ENCODE measurements around the gene RNF111. TPM values are rescaled to one million over a fixed set of nuclear protein-coding genes. Genes with fewer than 3 reads are reported as not detected.

Gene RNF111
- total and polyA plus RNA-seq, 2 donors (not counting 1 experiment from before 2014, with no cell fraction given), result 19.3 to 20.9 TPM

GRCh38 chr15:59008086-59008485 is 20.6 kb downstream of the RNF111 start:
- H4K20me1 ChIP-seq (ENCODE audit: control insufficient read depth, extremely low read depth, insufficient read depth, low read length), result no peaks in the 10 kb centered on the region
- H2AFZ ChIP-seq (ENCODE audit: low read length), result no peak overlapping the region
- peaks cover 45% of the 10 kb centered on the region for H3K79me2 ChIP-seq (ENCODE audit: control insufficient read depth, insufficient read depth, low read length)
- H3K4me1 ChIP-seq (ENCODE audit: control insufficient read depth, extremely low read depth, insufficient read depth, low read length), result no peaks in the 10 kb centered on the region
- H3K36me3 ChIP-seq (ENCODE audit: control insufficient read depth, insufficient read depth, low read length), result no peaks in the 10 kb centered on the region
- TF ChIP-seq CTCF (conservative IDR thresholded peaks at IDR 0.05 in 1 of 2, IDR thresholded peaks at IDR 0.05 in 1 of 2; ENCODE audit: low read depth in 1 of 2, low read length in 2 of 2) (no peak), EZH2 (IDR thresholded peaks at IDR 0.05; ENCODE audit: low read length, missing control alignments) (no peak)
- H3K27ac ChIP-seq (ENCODE audit: insufficient read depth, low read length), result no peak overlapping the region
- no peak for DNase-seq (ENCODE audit: low read depth in 2 of 2)
- H3K27me3 ChIP-seq (ENCODE audit: control insufficient read depth, insufficient read depth, low read length), result no peaks in the 10 kb centered on the region
- no peak overlapping the region for H3K4me3 ChIP-seq (replicated peaks in 1 of 4; ENCODE audit: control extremely low read depth in 1 of 4, insufficient read depth in 1 of 4, low read depth in 3 of 4, low read length in 4 of 4)
- no peaks in the 10 kb centered on the region for H3K9me3 ChIP-seq (ENCODE audit: control insufficient read depth, insufficient read depth, low read depth, low read length)
- no peak overlapping the region for H3K4me2 ChIP-seq (ENCODE audit: extremely low read depth, insufficient read depth, low read length)
- H3K9ac ChIP-seq (ENCODE audit: insufficient read depth, low read length), result no peak overlapping the region

- Histone ChIP-seq H3K4me2 (ENCODE audit: extremely low read depth, insufficient read depth, low read length) (no peak overlapping the region), H3K27me3 (ENCODE audit: control insufficient read depth, insufficient read depth, low read length) (no peaks in the 10 kb centered on the region), H3K27ac (ENCODE audit: insufficient read depth, low read length) (no peak overlapping the region), H3K4me1 (ENCODE audit: control insufficient read depth, extremely low read depth, insufficient read depth, low read length) (no peaks in the 10 kb centered on the region), H2AFZ (ENCODE audit: low read length) (no peak overlapping the region), H3K4me3 (replicated peaks in 1 of 4; ENCODE audit: control extremely low read depth in 1 of 4, insufficient read depth in 1 of 4, low read depth in 3 of 4, low read length in 4 of 4) (no peak overlapping the region), H3K79me2 (ENCODE audit: control insufficient read depth, insufficient read depth, low read length) (peaks cover 49% of the 10 kb centered on the region), H4K20me1 (ENCODE audit: control insufficient read depth, extremely low read depth, insufficient read depth, low read length) (no peaks in the 10 kb centered on the region), H3K9ac (ENCODE audit: insufficient read depth, low read length) (no peak overlapping the region), H3K36me3 (ENCODE audit: control insufficient read depth, insufficient read depth, low read length) (no peaks in the 10 kb centered on the region), H3K9me3 (ENCODE audit: control insufficient read depth, insufficient read depth, low read depth, low read length) (no peaks in the 10 kb centered on the region)
- DNase-seq (ENCODE audit: low read depth in 2 of 2), result peak in 1 of 2 donors; percentile 10
- no peak for TF ChIP-seq CTCF (conservative IDR thresholded peaks at IDR 0.05 in 1 of 2, IDR thresholded peaks at IDR 0.05 in 1 of 2; ENCODE audit: low read depth in 1 of 2, low read length in 2 of 2)
Observed at GRCh38 chr15:59011262-59011952, 23.9 kb downstream of the RNF111 start.

- no peaks in the 10 kb centered on the region for H3K9me3 ChIP-seq (ENCODE audit: control insufficient read depth, insufficient read depth, low read depth, low read length)
- H3K4me2 ChIP-seq (ENCODE audit: extremely low read depth, insufficient read depth, low read length), result no peak overlapping the region
- H3K27me3 ChIP-seq (ENCODE audit: control insufficient read depth, insufficient read depth, low read length), result no peaks in the 10 kb centered on the region
- H3K9ac ChIP-seq (ENCODE audit: insufficient read depth, low read length), result no peak overlapping the region
- no peak overlapping the region for H3K4me3 ChIP-seq (replicated peaks in 1 of 4; ENCODE audit: control extremely low read depth in 1 of 4, insufficient read depth in 1 of 4, low read depth in 3 of 4, low read length in 4 of 4)
- no peaks in the 10 kb centered on the region for H4K20me1 ChIP-seq (ENCODE audit: control insufficient read depth, extremely low read depth, insufficient read depth, low read length)
- peak in 1 of 2 donors; percentile 54 for DNase-seq (ENCODE audit: low read depth in 2 of 2)
- peaks cover 42% of the 10 kb centered on the region for H3K79me2 ChIP-seq (ENCODE audit: control insufficient read depth, insufficient read depth, low read length)
- H3K27ac ChIP-seq (ENCODE audit: insufficient read depth, low read length), result no peak overlapping the region
- H2AFZ ChIP-seq (ENCODE audit: low read length), result no peak overlapping the region
- no peaks in the 10 kb centered on the region for H3K36me3 ChIP-seq (ENCODE audit: control insufficient read depth, insufficient read depth, low read length)
- H3K4me1 ChIP-seq (ENCODE audit: control insufficient read depth, extremely low read depth, insufficient read depth, low read length), result no peaks in the 10 kb centered on the region
- TF ChIP-seq EZH2 (IDR thresholded peaks at IDR 0.05; ENCODE audit: low read length, missing control alignments) (no peak), CTCF (conservative IDR thresholded peaks at IDR 0.05 in 1 of 2, IDR thresholded peaks at IDR 0.05 in 1 of 2; ENCODE audit: low read depth in 1 of 2, low read length in 2 of 2) (no peak)
Observed at GRCh38 chr15:59013246-59013873, 25.9 kb downstream of the RNF111 start.

All from fibroblast of lung (primary cell).